Measurements from ENCODE around the gene CMTM4. TPM values are rescaled to one million over a fixed set of nuclear protein-coding genes. Genes with fewer than 3 reads are reported as not detected.

The CMTM4 gene
- total and polyA plus RNA-seq, 11 donors = 4.5 to 22.5 (median 12.2) TPM

GRCh38 chr16:66576296-66576695, 120.2 kb downstream of the CMTM4 start:
- Histone ChIP-seq H3K36me3 (no peaks in the 10 kb centered on the region), H3K27me3 (peaks cover 0 to 26% (median 12%) of the 10 kb centered on the region in 9 donors), H3K9me3 (no peaks in the 10 kb centered on the region), H3K27ac (no peak overlapping the region), H3K4me3 (no peak overlapping the region), H3K4me1 (peaks cover 0 to 38% (median 16%) of the 10 kb centered on the region in 12 donors)
- TF ChIP-seq CTCF (IDR thresholded peaks at IDR 0.05) (no peak), POLR2A (IDR thresholded peaks at IDR 0.05) (no peak)
- DNase-seq (no peak), ATAC-seq (peak in 3 of 4 donors; percentile 33 to 65 (median 53))
- 59 to 68% (median 66%) methylated on average over 5 of the region's 5 CpGs for WGBS, 4 donors
- intact Hi-C loops (cut with DNase I) = no loop called here

GRCh38 chr16:66575060-66575459, 121.5 kb downstream of the CMTM4 start:
- intact Hi-C loops (cut with DNase I) = no loop called here
- H3K4me3 ChIP-seq = no peak overlapping the region
- ATAC-seq = no peak
- 97 to 98% (median 97%) methylated on average over 3 of the region's 3 CpGs for WGBS, 4 donors
- H3K9me3 ChIP-seq = no peaks in the 10 kb centered on the region
- no peak for TF ChIP-seq POLR2A (IDR thresholded peaks at IDR 0.05)
- no peak overlapping the region for H3K27ac ChIP-seq
- H3K4me1 ChIP-seq = peaks cover 0 to 32% (median 13%) of the 10 kb centered on the region in 12 donors
- H3K36me3 ChIP-seq = no peaks in the 10 kb centered on the region
- H3K27me3 ChIP-seq = peaks cover 0 to 26% (median 12%) of the 10 kb centered on the region in 9 donors
- no peak for DNase-seq

- Histone ChIP-seq H3K4me1 (peaks cover 0 to 36% (median 13%) of the 10 kb centered on the region in 12 donors), H3K27me3 (peaks cover 0 to 21% (median 12%) of the 10 kb centered on the region in 9 donors), H3K27ac (no peak overlapping the region), H3K9me3 (no peaks in the 10 kb centered on the region), H3K4me3 (no peak overlapping the region), H3K36me3 (no peaks in the 10 kb centered on the region)
- TF ChIP-seq CTCF (IDR thresholded peaks at IDR 0.05) (no peak), POLR2A (IDR thresholded peaks at IDR 0.05) (no peak)
- WGBS, 4 donors = 85 to 96% (median 88%) methylated on average over 3 of the region's 3 CpGs
- ATAC-seq (no peak), DNase-seq (no peak)
- intact Hi-C loops (cut with DNase I) = no loop called here
These were observed 122.0 kb downstream of the CMTM4 start for GRCh38 chr16:66574531-66574930.

GRCh38 chr16:66574081-66574480, 122.5 kb downstream of the CMTM4 start:
- H3K36me3 ChIP-seq = no peaks in the 10 kb centered on the region
- DNase-seq = no peak
- no peak for ATAC-seq
- 84 to 90% (median 87%) methylated on average over 1 of the region's 1 CpG for WGBS, 4 donors
- H3K27ac ChIP-seq = no peak overlapping the region
- peaks cover 0 to 38% (median 12%) of the 10 kb centered on the region in 12 donors for H3K4me1 ChIP-seq
- H3K4me3 ChIP-seq = no peak overlapping the region
- H3K27me3 ChIP-seq = peaks cover 0 to 18% (median 12%) of the 10 kb centered on the region in 9 donors
- TF ChIP-seq CTCF (IDR thresholded peaks at IDR 0.05) (no peak), POLR2A (IDR thresholded peaks at IDR 0.05) (no peak)
- H3K9me3 ChIP-seq = no peaks in the 10 kb centered on the region
- intact Hi-C loops (cut with DNase I) = no loop called here

- DNase-seq (no peak), ATAC-seq (no peak)
- no peak overlapping the region for H3K4me3 ChIP-seq
- TF ChIP-seq POLR2A (IDR thresholded peaks at IDR 0.05) (no peak), CTCF (IDR thresholded peaks at IDR 0.05) (no peak)
- WGBS, 4 donors = 42 to 63% (median 54%) methylated on average over 2 of the region's 2 CpGs
- peaks cover 0 to 21% (median 0%) of the 10 kb centered on the region in 12 donors for H3K4me1 ChIP-seq
- intact Hi-C loops (cut with DNase I) = no loop called here
- H3K27me3 ChIP-seq = peaks cover 0 to under 1% (median 0%) of the 10 kb centered on the region in 9 donors
- H3K27ac ChIP-seq = no peak overlapping the region
- peaks cover 0 to 2% (median 0%) of the 10 kb centered on the region in 9 donors for H3K36me3 ChIP-seq
- no peaks in the 10 kb centered on the region for H3K9me3 ChIP-seq
These were observed 124.2 kb downstream of the CMTM4 start for GRCh38 chr16:66572356-66572755.
